Left colon (tissue), 2 donors: Measurements from ENCODE around the gene POLD1. TPM values are rescaled to one million over a fixed set of nuclear protein-coding genes. Genes with fewer than 3 reads are reported as not detected.
"Not testable (repeated sequence)": the region's sequence is repeated elsewhere in the genome, so short reads cannot be mapped to it uniquely, and the experiment has no call there.

Experiments used
- ATAC-seq: fragments of 200-7000 bp; cut with Tn5 transposase; one replicate; pipeline ENCODE4 v1.9.1; 2020; ENCODE audit warnings: mild to moderate bottlenecking, moderate library complexity
- DNase-seq, 2 donors: peaks; one replicate each; pipeline ENCODE4 v3.0.0-alpha.2; 2020
- intact Hi-C, 2 donors: fragments of 100-400 bp; cut with DNase I in 1 of 2; cut with micrococcal nuclease in 1 of 2; formaldehyde crosslinking; loops; one replicate each; pipeline versions ENCODE4 v1.11.2 to v1.14.0; 2022; cut with DNase I, micrococcal nuclease
- total RNA-seq, 2 donors: library from RNA; stranded (reverse); fragmentation: NEBNext Ultra II Directional; extraction: Animal tissue kit (Norgen Biotek cat#: 25700); gene quantifications; one replicate each; pipeline ENCODE4 v1.2.1, GENCODE V29; 2021
- donor health status: DM: no; HTN: no; CAD: no.
- donor health status: DM: yes; HTN: yes; CAD: no.

The POLD1 gene
- total RNA-seq, 2 donors from 2014 or later = 26.0 to 28.2 TPM

DNA sequence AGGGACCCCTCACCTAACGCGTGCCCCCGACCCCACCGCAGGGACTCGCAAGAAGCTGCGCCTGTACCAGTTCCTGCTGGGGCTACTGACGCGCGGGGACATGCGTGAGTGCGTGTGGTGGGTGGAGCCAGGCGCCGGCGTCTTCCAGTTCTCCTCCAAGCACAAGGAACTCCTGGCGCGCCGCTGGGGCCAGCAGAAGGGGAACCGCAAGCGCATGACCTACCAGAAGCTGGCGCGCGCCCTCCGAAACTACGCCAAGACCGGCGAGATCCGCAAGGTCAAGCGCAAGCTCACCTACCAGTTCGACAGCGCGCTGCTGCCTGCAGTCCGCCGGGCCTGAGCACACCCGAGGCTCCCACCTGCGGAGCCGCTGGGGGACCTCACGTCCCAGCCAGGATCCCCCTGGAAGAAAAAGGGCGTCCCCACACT lies 43.9 kb downstream of the POLD1 start:
- DNase-seq = peak; percentile 89 to 91
- intact Hi-C loops = no loop called here
- peak; percentile 55 for ATAC-seq

GRCh38 chr19:50428772-50429463 lies 44.8 kb downstream of the POLD1 start:
- intact Hi-C loops = no loop called here
- ATAC-seq = no peak
- no peak for DNase-seq

GRCh38 chr19:50430888-50431342 lies 46.8 kb downstream of the POLD1 start:
- intact Hi-C loops = no loop called here
- ATAC-seq (peak; percentile 9), DNase-seq (no peak)

DNA sequence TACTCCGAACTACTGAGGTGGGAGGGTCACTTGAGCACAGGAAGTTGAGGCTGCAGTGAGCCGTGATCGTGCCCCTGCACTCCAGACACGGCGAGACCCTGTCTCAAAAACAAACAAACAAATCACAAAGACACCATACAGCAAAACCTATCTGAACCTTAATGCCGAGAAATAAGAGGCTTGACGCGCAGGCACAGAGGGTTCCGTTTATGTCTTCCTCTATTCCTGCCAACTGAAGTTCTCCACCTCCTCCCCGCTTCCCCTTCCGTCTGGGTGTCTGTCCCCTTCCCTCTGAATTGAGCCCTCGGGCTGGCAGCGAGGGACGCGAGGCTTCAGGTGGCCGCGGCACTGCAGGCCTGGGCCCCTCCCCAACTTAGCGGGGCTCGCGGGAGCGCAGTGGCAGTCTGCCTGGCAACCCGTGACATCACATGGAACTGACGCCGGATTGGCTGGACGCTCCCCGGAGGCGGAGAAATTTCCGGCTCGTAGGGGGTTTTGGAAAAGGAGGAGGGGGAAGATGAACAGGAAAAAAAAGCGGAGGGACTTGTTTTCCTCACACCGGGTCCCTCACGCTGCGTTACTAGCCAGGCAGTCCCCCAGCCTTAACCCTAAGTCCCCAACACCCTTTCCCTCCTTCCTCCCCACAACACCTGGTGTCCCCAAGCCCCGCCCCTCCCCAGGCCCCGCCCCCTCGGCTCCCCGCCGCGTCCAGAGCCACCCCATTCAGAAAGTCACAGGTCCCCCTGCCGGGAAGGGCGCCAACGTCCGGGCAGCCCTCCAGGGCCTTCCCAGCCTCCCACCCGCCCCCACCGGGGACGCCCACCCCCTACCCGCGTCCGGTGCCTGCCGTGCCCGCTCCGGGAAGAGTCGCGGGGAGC lies 47.4 kb downstream of the POLD1 start:
- ATAC-seq (peak; percentile 80), DNase-seq (peak; percentile 70 to 88)
- intact Hi-C loops = no loop called here

GRCh38 chr19:50432221-50433028 lies 48.3 kb downstream of the POLD1 start, which contains the start of gene MYBPC2:
MYBPC2 (plus strand) TSS chr19:50432892; CDS start chr19:50432954, 62 bp downstream.
- ATAC-seq (peak; percentile 16), DNase-seq (peak in 1 of 2 donors; percentile 46)
- intact Hi-C loops = no loop called here

GRCh38 chr19:50433201-50434180 lies 49.3 kb downstream of the POLD1 start:
- intact Hi-C loops = no loop called here
- ATAC-seq (no peak), DNase-seq (no peak)

DNA sequence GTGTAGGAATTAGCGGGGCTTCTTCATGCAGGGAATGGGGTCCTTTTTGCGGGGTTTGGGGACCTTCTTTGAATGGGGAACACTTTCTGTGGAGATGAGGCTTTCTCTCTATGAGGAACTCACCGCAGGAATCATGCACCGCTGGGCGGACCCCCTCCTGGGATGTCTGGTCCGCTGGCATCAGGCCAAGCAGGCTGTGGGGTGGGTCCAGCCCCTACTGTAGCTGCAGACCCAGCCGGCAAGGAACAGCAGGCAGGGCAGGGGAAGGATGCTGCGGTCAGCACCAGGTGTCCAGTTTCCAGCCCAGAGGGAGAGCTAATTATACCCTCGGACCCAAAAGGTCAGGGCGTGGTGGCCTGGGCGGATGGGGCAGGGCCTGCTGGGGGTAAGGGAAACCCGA lies 50.4 kb downstream of the POLD1 start:
- intact Hi-C loops = no loop called here
- ATAC-seq (no peak), DNase-seq (no peak)

- ATAC-seq (no peak), DNase-seq (no peak)
- intact Hi-C loops = no loop called here
Observed at GRCh38 chr19:50435221-50435620, 51.1 kb downstream of the POLD1 start.

DNA sequence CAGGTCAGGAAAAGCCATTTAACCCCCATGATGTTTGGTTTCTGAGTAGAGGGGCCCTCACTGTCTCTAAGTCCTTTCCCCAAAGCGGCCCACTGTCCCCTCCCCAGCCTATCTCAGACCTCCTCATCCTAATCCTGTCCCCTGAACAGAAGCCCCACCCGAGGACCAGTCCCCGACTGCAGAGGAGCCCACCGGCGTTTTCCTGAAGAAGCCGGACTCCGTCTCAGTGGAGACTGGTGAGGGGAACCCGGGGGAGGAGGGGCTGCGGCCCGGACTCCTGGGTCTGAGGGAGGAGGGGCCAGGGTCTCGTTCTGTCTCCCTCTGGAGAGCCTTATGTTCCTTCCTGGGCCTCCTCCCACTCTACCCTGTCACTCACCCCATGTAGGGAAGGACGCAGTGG lies 51.5 kb downstream of the POLD1 start:
- DNase-seq (no peak), ATAC-seq (no peak)
- intact Hi-C loops = no loop called here

DNA sequence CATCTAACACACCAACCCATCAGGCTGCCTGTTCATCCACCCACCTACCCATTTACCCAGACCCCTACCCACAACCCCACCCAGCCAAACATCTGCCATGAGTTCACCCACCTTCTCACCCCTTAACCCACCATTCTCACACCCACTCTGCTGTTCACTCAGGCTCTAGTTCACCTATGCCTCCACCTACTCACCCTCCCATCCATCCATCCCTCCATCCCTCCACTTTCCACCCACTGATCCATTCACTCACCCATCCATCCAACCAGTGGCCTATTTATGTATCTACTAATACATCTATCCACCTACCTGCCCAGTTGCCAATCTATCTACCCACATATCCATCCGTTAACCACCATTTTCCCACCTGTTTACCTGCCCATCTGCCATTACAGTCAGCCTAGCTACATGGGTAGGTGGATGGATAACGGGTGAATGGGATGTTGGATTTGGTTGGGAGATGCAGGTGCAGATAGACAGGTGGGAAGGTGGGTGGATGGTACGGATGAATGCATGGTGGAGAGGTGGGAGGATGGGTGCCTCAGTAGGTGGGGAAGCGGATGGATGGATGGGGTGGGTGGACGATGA lies 53.8 kb downstream of the POLD1 start:
- ATAC-seq = no peak
- intact Hi-C loops = no loop called here

DNA sequence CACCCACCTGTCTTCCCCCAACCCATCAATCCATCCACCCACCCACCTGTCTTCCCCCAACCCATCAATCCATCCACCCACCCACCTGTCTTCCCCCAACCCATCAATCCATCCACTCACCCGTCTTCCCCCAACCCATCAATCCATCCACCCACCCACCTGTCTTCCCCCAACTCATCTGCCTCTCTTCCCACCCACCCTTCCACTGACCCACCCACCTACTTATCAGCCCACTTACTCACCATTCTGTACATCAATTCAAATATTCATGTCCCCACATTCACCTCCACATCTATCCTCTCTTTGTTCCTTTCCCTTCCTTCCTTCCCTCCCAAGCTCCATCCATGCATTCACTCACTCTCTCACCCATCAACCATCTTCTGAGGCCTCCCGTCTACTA lies 55.0 kb downstream of the POLD1 start:
- DNase-seq, intact Hi-C loops, ATAC-seq: not testable (repeated sequence)

More for the DNA sequence above, 53.8 kb downstream of the POLD1 start:
- DNase-seq = no peak

- DNase-seq (no peak), ATAC-seq (no peak)
- intact Hi-C loops = no loop called here
Observed at GRCh38 chr19:50444059-50444458, 59.9 kb downstream of the POLD1 start.

GRCh38 chr19:50447053-50447452 lies 62.9 kb downstream of the POLD1 start:
- intact Hi-C loops = no loop called here
- DNase-seq (no peak), ATAC-seq (no peak)

GRCh38 chr19:50447750-50448149 lies 63.6 kb downstream of the POLD1 start:
- DNase-seq (no peak), ATAC-seq (no peak)
- intact Hi-C loops = no loop called here

- no peak for ATAC-seq
- intact Hi-C loops = no loop called here
- no peak for DNase-seq
Observed at GRCh38 chr19:50449236-50449899, 65.2 kb downstream of the POLD1 start.

GRCh38 chr19:50450369-50451222 lies 66.4 kb downstream of the POLD1 start:
- DNase-seq (no peak), ATAC-seq (no peak)
- intact Hi-C loops = no loop called here
